ENCODE results near the gene ERVMER34-1.

DNA sequence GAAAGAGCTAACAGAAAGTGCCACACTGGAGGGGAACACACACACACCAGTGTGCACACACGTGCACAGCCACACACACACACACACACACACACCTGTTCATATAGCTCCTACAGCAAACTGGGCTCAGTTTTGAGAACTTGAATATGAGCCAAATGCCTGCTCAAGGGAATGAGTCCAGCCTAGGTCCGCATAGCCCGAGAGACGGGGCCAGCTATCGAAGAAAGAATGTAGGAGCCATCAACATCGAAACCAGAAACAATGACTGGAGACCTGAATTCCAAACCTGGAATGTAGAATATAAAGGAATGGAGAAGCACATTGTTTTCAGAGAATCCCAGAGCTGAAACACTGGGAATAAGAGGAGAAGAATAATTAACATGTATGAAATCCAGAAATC lies 37.6 kb upstream of the ERVMER34-1 start:
- TF ChIP-seq, protein P1, sequence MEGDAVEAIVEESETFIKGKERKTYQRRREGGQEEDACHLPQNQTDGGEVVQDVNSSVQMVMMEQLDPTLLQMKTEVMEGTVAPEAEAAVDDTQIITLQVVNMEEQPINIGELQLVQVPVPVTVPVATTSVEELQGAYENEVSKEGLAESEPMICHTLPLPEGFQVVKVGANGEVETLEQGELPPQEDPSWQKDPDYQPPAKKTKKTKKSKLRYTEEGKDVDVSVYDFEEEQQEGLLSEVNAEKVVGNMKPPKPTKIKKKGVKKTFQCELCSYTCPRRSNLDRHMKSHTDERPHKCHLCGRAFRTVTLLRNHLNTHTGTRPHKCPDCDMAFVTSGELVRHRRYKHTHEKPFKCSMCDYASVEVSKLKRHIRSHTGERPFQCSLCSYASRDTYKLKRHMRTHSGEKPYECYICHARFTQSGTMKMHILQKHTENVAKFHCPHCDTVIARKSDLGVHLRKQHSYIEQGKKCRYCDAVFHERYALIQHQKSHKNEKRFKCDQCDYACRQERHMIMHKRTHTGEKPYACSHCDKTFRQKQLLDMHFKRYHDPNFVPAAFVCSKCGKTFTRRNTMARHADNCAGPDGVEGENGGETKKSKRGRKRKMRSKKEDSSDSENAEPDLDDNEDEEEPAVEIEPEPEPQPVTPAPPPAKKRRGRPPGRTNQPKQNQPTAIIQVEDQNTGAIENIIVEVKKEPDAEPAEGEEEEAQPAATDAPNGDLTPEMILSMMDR (IDR thresholded peaks at IDR 0.05), result no peak
- no peak for TF ChIP-seq POLR2A (IDR thresholded peaks at IDR 0.05)
